ENCODE data around the gene ATP1B3.
"Not testable (repeated sequence)": the region's sequence is repeated elsewhere in the genome, so short reads cannot be mapped to it uniquely, and the experiment has no call there.

The ATP1B3 gene

GRCh38 chr3:141860766-141861513, 15.5 kb upstream of the ATP1B3 start:
- no peak for DNase-seq (ENCODE audit: low read depth)

DNA sequence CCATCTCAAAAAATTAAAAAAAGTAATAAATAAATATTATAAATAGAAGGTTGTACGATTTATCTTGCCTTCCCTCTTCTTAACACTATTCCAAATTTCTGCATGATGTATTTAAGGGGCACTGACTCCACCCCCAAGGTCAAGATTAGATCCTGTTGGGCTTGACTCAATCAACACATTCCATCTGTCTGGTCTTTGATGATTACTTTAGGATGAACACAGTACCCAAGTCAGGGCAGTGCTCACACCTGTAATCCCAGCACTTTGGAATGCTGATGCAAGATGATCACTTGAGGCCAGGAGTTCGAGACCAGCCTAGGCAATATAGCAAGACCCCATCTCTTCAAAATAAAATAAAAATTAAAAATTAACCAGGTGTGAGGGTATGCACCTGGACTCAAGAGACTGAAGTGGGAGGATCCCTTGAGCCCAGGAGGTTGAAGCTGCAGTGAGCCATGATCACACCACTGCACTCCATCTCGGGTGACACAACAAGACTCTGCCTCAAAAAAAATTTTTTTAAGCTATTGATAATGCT, 14.1 kb upstream of the ATP1B3 start:
- DNase-seq (ENCODE audit: low read depth), result no peak

GRCh38 chr3:141863491-141863890, 13.0 kb upstream of the ATP1B3 start:
- no peak for DNase-seq (ENCODE audit: low read depth)

DNA sequence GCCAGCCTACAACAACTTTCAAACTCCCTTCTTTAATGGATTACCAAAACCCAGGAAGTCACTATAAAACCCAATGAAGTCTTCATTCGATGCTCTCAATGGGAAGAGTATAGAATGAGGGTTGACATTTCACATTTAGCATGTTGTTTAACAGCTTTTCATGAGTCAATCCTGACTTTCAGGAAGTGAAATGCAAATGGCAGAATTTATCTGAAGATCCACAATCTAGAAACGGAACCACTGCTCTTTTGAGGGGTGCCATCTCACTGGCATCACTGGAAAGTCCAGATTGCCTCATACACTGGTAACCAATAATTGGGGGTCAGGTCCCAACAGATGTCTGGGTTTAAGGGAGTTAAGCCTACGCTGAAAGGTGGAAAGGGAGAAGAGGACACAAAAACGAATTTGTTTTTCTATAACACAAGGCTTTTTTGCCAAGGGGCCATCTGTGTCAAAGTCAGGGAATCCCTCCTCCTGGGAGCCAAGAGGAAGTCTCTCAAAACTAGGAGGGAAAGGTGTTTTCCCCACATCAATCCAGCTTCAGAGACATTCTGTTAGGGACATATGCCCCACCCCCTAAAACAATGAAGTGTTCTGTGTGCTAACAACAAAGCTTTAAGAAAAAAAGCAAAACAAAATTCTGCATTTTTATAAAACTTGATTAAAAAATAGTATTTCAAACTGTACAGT, 12.0 kb upstream of the ATP1B3 start:
- DNase-seq (ENCODE audit: low read depth), result no peak

GRCh38 chr3:141865101-141865500, 11.3 kb upstream of the ATP1B3 start:
- DNase-seq (ENCODE audit: low read depth), result no peak

DNA sequence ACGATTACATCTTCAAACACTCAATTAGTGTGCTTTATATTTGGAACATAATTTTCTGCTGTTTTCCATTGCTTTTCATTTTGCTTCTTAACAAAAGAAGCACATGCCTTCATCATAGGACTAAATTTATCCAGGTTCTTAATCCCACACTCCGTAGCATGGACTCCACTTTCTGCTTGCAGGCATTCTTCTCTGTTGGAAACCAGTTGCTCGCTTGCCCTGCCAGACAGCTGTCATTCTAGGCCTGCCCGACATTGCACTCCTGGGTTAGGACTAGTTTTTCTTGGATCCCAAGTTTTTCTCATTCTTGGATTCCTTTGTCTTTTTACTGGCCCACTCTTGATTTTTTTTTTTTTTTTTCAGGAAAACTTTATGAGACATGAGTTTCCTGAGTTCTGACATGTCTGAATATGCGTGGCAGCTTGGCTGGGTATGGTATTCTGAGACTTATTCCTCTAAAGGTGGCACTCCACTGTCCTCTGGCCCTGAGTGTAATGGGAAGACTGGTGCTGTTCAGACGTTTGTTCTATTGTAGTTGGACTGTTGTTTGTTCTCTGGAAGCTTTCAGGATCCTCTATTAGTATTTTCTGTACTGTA, 6.3 kb upstream of the ATP1B3 start:
- no peak for DNase-seq (ENCODE audit: low read depth)

GRCh38 chr3:141875374-141875892, 1.0 kb upstream of the ATP1B3 start:
- DNase-seq (ENCODE audit: low read depth), result peak; percentile 70

DNA sequence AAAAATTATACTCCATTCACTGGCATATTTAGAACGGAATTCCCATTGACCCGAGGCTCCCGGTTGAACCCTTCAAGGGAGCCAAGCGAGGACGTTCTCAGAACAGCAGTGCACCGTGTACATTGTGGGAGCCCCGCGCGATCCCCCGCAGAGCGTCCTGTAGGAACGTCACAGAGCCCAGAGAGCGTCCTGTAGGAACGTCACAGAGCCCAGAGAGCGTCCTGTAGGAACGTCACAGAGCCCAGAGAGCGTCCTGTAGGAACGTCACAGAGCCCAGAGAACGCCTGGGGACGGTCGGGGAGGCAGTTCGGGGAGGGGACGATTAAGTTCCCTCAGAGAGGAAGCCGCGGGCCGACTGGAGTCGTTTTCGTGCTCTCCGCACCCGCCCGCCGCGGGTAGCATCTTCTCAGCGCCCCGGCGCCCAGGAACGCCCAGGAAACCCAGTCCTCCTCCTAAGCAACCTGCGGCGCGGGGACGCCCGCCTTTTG, 506 bp upstream of the ATP1B3 start:
- DNase-seq (ENCODE audit: low read depth), result peak; percentile 53

GRCh38 chr3:141876891-141877621, 613 bp downstream of the ATP1B3 start:
- peak; percentile 52 for DNase-seq (ENCODE audit: low read depth)

DNA sequence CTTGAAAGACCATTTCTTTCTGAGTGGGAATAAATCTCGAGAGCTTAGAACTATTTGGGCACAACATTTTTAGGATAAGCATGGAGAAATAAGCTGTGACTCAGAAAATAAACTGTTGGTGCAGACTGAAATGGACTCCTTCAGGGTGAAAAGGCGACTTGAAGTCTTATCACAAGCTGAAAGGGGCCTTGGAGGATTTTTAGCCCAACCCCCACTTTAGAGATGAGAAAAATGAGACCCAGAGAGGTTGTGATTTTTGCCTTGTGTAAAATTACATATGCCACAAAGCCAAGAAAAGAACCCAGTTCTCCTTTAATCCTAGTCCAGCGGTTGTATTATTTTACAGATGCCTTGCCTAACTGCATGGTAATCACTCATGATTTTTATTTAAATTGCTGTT, 1.5 kb downstream of the ATP1B3 start:
- no peak for DNase-seq (ENCODE audit: low read depth)

GRCh38 chr3:141878326-141878725, 1.9 kb downstream of the ATP1B3 start:
- no peak for DNase-seq (ENCODE audit: low read depth)

- no peak for DNase-seq (ENCODE audit: low read depth)
Observed at GRCh38 chr3:141878817-141879216, 2.4 kb downstream of the ATP1B3 start.

DNA sequence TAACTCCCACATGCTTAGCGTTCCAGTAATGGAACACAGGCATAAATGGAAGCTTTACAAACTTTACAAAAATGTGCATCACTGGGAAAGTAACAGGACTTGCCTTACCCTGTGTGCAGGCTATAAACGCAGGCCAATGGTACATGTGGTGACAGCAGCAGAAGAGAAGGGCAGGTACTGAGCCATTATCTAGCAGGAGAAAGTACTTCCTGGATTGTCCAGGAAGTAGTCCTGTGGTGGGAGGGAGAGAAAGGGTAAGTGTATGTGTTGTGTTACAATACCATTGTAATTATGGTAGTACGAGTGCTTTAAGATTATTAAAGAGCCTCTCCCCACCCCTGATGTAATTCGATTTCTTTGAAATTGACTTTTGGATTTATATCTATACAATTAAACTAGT, 5.3 kb downstream of the ATP1B3 start:
- DNase-seq (ENCODE audit: low read depth), result no peak

- no peak for DNase-seq (ENCODE audit: low read depth)
Observed at GRCh38 chr3:141887051-141887450, 10.6 kb downstream of the ATP1B3 start.

DNA sequence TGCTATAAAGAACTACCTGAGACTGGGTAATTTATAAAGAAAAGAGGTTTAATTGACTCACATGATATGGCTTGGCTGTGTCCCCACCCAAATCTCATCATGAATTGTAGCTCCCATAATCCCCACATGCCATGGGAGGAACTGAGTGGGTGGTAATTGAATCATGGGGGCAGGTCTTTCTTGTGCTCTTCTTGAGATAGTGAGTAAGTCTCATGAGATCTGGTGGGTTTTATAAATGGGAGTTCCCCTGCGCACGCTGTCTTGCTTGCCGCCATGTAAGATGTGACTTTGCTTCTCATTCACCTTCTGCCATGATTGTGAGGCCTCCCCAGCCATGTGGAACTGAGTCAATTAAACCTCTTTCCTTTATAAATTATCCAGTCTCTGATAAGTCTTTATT, 12.1 kb downstream of the ATP1B3 start:
- not testable (repeated sequence) for DNase-seq (ENCODE audit: low read depth)

- DNase-seq (ENCODE audit: low read depth), result no peak
Observed at GRCh38 chr3:141894524-141895176, 18.2 kb downstream of the ATP1B3 start.

DNA sequence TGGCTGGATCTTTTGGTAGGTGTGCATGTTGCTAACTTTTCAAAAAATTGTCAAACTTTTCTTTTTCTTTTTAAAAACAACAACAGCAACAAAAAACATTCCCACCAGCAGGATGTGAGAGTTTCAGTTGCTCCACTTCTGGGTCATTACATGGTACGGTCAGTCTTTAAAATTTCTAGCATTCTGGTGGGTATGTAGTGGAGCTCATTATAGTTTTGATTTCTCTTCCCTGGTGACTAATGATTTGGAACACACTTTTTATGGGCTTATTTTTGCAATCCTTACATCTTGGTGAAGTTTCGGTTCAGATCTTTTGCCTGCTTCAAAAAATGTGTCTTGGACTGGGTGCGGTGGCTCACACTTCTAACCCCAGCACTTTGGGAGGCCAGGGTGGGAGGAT, 19.3 kb downstream of the ATP1B3 start:
- no peak for DNase-seq (ENCODE audit: low read depth)

GRCh38 chr3:141898908-141899307, 22.5 kb downstream of the ATP1B3 start:
- DNase-seq (ENCODE audit: low read depth), result no peak

DNA sequence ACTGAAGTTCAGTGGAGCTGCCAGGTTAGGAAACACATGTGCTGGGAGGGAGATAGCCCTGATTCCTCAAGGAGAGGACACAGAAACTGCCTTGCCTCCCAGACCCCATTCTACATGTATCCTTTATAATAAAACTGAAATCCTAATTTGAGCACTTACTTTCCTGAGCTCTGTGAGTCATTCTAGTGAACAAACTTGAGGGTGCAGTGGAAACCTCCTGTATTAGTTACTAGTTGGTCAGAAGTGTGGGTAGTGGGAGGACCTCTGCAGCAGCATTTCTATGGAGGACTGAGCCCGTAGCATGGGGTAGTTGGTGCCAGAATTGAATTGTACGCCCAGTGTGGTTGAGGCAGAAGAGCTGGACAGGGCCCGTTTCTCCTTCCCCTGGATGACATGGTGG, 23.9 kb downstream of the ATP1B3 start:
- no peak for DNase-seq (ENCODE audit: low read depth)

GRCh38 chr3:141901914-141902313, 25.5 kb downstream of the ATP1B3 start:
- DNase-seq (ENCODE audit: low read depth), result no peak

GRCh38 chr3:141904203-141904602, 27.8 kb downstream of the ATP1B3 start:
- no peak for DNase-seq (ENCODE audit: low read depth)

Data from activated gamma-delta T cell treated with anti-CD3 and anti-CD28 coated beads, Interleukin-2, amount 50 U/mL, for 16 hours (primary cell).